ENCODE measurements around the gene ZNF521.

ZNF521 gene

GRCh38 chr18:25250474-25250851 lies 101.5 kb downstream of the ZNF521 start:
- no peak for DNase-seq (ENCODE audit: low spot score)

DNA sequence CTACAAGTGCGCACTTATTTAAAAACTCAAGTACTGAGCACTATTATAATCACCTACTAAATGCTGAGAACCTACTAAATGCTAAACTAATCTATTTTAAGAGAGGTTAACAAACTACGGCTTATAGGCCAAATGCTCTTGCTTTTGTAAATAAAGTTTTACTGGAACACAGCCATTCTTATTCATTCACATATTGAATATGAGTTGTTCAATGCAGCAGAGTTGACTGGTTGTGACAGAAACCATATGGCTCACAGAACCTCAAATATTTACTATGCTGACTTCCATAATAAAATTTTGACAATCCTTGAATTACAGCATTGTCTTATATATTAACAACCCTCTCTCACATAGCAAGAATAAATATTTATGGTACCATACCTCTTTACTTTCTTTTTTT lies 103.2 kb downstream of the ZNF521 start:
- DNase-seq (ENCODE audit: low spot score) = no peak

DNA sequence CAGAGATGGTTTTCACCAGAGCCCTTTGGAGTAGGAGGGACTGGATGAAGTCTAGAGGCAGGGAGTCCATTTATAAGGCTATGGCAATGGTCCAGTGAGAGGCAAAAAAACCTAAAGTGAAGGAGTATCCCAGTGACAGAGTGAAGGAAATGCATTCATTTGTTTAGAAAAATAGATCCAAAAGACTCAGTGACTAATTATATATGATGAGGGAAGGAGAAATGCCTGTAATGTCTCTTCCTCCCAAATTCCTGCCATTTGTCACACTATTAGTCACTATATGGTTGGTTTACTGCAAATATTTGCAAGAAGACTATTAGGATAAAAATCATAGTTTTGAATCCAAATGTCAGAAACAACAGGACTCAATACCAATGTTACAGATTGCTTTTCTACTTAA lies 104.2 kb downstream of the ZNF521 start:
- DNase-seq (ENCODE audit: low spot score) = no peak

DNA sequence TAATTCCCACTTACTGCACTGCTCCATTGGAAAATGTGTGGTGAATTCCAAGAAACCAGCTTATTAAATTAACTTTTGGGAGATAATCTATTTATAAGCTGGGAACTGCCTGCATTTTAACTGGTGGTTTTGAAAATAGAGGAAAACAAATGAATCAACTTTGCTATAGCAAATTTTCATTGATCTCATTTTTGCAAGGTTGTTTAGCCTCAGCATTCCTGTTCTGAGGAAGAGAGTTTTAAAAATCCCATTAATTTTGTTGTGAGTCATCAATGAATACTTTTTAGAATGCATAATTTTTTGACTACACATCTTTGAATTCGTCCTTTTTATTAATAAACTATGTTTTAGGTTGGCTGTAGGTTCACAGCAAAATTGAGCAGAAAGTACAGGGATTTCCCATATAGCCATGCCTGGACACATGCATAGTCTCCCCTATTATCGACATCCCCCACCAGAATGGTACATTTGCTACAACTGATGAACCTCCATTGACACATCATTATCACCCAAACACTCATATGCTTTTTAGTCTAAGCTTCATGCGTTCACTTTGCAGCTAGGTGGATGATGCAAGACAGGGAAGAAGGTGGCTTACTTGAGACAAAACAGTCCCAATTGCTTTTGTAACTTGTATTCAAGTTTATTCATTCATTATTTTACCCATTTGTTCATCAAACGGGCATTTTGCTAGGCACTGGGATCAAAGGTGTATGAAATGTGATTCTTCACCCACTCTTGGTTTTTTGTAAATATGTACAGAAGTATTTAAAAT lies 106.9 kb downstream of the ZNF521 start:
- no peak for DNase-seq (ENCODE audit: low spot score)

DNA sequence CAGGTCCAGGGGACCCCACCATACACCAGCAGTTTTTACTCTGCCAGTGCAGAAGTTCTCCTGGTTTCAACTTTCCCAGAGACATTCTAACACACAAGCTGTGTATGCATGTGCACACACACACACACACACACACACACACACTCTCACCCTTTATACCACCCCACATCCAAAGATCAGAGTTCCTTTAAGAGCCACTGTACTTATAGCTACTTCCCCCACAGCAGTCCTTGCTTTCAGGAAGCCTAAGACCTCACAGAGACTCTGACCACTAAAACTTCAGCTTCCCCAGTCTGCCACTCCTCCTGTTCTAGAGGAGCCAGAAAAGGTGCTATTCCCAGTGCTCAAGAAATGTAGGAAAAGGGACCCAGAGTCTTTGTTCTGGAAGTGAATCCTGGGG lies 107.8 kb downstream of the ZNF521 start:
- DNase-seq (ENCODE audit: low spot score) = no peak

DNA sequence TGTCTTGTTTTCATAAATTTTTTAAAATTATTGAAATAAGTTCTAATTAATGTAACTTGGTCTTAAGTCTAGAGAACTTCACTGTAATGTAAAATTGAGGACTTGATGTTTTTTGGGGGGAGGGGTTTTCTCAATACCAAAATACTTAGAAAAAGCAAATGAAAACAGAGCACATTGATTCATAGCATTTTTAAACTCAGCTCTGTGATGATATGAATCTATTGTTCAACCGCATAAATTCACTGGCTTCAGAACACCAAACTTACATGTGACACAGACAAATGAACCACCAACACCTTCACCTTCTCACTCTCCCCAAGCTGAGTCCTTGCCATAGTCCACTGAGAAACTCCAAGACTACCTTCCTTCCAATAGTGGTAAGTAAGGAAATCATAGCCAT lies 108.2 kb downstream of the ZNF521 start:
- no peak for DNase-seq (ENCODE audit: low spot score)

- no peak for DNase-seq (ENCODE audit: low spot score)
Measured at GRCh38 chr18:25243257-25243656, 108.7 kb downstream of the ZNF521 start.

DNA sequence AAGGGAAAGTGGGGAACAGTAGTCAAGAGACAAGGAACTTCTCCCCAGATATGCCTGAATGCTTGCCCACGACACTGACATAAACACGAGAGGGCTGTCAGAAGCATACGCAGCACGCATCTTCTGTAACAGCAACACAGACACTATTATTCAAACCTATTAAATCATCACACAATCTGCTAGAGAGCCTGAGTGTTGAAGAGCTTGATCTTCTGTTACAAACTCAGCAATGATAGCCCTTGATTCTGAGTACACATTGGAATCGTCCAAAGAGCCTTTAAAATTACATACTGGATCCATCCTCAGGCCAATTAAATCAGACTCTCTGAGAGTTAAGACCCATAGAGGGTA lies 111.6 kb downstream of the ZNF521 start:
- DNase-seq (ENCODE audit: low spot score) = no peak

- no peak for DNase-seq (ENCODE audit: low spot score)
Measured at GRCh38 chr18:25239581-25240419, 112.2 kb downstream of the ZNF521 start.

DNA sequence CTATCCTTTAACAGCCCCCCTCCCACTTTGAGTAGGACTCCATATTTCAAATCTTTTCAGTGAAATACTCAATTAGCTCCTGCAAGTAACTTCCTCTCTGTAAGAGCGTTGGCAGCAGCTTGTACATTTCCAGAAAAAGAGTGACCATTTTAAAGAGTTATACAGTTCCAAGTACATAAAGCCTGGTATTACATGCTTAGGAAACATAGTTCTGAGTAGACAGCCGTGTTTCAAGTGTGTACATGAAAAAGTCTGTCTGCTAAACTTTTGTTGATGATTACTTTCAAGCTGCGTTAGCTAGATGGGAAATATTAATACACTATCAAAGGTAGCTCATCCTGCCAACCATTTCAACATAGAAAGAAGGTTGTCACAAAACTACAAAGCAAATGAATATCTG lies 112.8 kb downstream of the ZNF521 start:
- no peak for DNase-seq (ENCODE audit: low spot score)

GRCh38 chr18:25237571-25238267 lies 114.2 kb downstream of the ZNF521 start:
- no peak for DNase-seq (ENCODE audit: low spot score)

DNA sequence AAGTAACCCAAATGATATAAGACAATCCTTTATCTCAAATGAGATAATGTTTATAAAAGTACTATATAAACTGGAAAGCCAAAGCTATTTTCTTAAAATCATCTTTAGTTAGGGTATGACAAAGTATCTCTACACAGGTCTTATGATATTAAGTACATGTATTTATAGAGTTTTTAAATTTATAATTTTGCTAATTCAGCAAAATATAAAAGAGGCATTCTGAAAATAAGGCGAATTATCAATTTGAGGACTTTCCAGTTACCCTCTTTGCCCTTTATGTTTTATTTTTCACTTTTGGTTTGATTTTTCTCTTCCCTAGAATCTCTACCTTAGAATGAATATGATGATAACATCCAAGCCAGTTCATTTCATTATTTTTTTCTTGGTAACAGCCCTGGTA lies 115.2 kb downstream of the ZNF521 start:
- no peak for DNase-seq (ENCODE audit: low spot score)

GRCh38 chr18:25235401-25236042 lies 116.4 kb downstream of the ZNF521 start:
- DNase-seq (ENCODE audit: low spot score) = no peak

DNA sequence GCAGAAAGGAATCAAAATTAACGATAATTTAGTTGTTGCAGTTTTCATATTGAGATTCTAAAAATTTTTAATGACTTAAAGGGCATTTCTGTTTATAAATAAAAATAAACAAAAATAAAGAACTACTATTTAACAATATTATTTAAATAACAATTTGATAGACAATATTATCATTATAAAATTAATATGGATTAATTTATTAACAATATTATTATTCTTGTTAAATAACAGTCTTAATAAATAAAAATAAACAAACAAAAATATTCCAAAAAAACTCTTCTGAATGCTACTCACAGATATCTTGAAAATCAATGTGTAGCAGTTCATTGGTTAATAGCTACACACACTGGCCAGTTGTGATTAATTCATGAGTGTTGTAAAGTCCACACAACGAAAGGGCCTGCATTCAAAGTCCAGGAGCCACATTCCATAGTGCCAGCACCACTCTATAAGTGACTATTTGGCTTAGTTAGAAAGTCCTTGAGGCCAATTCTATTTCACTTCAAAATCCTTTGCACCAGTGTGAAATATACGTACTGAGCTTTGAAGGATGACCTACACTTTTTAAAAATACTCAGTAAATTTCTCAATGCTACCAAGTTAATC lies 117.1 kb downstream of the ZNF521 start:
- no peak for DNase-seq (ENCODE audit: low spot score)

DNA sequence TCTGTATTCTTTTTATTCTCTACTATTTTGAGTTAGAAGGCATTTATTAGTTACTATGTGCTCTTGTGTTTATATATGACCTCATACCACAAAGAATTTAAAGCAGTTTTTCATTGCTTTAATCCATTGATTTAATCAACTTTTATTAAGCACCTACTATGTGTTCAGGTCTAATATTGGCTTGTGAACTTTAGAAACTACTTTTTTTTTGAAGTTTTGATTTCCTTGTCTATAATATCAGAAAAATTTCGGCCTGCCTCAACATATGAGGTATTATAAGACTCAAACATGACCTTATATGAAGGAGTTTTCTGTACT lies 117.7 kb downstream of the ZNF521 start:
- DNase-seq (ENCODE audit: low spot score) = no peak

GRCh38 chr18:25233528-25234321 lies 118.2 kb downstream of the ZNF521 start:
- no peak for DNase-seq (ENCODE audit: low spot score)

GRCh38 chr18:25231327-25231691 lies 120.7 kb downstream of the ZNF521 start:
- no peak for DNase-seq (ENCODE audit: low spot score)

- no peak for DNase-seq (ENCODE audit: low spot score)
Measured at GRCh38 chr18:25230658-25231326, 121.2 kb downstream of the ZNF521 start.

DNA sequence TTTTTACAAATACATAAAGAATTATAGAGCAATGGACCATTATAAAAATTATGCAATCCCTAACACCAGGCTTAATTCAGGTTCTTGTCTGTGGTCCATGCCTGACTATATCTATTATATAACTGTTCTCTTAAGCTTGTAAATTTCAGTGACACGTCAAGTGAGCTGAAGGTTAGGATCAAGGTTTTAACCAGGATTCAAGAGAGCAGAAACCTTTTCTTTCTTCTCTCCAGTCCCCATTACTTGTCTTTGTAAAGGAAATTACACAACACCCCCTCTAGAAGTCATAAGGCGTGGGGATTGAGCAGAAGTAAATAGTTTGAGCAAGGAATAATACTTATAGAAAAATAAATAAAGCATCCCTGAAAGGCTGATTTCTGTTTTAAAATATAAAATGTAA lies 122.0 kb downstream of the ZNF521 start:
- no peak for DNase-seq (ENCODE audit: low spot score)

DNA sequence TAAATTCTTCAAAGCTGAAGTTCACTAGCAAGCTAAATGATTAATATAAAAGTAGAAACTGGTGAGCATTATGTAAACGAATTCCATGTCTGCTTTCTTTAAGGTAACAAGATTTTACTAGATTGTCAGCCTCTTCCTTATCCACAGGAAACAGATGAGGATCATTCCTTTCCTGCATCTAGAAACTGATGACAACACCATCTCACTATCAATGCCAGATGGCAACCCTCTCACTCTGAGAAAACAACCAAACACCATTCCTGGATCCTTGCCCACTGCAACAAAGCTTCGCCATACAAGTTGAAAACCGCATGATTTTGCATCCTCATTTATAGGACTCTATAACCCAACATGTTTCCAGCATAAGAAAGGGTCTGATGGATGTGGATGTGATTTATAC lies 122.9 kb downstream of the ZNF521 start:
- DNase-seq (ENCODE audit: low spot score) = no peak

DNA sequence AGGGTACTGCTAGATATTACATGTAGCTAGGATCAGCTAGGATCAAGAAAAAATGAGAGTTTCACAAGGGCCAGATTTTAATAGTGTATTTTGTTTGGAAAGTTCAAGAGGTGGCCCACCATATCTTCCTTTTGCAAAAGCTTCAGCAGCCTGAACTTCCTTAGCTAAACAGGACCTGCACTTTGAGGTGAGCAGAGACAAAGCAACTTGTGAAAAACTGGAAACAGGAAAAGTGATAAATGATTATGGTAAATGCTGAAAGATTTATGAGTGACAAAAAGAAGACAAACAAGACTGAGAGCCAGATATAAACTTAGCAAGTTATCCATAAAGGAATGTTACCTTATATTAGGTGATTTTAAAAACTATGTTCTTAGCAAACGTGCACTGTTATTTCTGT lies 123.6 kb downstream of the ZNF521 start:
- DNase-seq (ENCODE audit: low spot score) = no peak
